Activated T-helper 1 cell treated with anti-CD3 and anti-CD28 coated beads, Interleukin-2, amount 50 U/mL, for 16 hours (primary cell): Measurements from ENCODE around the gene RPL9.
"Not testable (repeated sequence)": the region's sequence is repeated elsewhere in the genome, so short reads cannot be mapped to it uniquely, and the experiment has no call there.

ENCODE experiments used
- DNase-seq, 2 donors: peaks; one replicate each; pipeline ENCODE4 v3.0.0-alpha.2; 2020; ENCODE audit warnings: low read depth in 1 of 2, low spot score in 1 of 2

Gene RPL9

DNA sequence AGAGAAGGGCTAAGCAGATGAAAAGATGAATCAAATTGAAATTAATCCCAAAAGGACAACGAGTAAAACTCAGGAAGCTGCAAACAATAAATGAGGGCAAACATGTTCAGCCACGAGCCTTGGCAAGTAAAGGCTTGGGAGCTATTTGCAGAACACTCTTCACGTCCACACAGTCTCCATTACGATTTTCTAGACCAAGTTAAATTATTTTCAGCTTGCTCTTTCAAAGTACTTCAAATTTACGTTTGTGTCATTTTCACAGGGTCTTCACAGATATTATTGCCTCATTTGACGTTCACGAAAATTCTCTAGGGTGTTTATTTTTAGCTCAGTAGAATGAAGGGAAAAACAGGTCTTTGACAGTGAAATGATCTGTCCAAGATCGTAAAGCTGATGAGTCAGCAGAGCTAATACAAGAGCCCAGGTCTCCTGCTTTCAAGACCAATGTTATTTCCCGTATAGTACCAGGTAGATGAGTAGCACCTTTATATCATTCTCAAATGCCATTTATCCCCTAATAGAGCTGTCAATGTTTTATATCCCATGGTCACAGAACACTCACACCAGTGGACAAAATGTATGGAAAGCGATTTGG lies 31.1 kb downstream of the RPL9 start:
- DNase-seq = no peak

DNA sequence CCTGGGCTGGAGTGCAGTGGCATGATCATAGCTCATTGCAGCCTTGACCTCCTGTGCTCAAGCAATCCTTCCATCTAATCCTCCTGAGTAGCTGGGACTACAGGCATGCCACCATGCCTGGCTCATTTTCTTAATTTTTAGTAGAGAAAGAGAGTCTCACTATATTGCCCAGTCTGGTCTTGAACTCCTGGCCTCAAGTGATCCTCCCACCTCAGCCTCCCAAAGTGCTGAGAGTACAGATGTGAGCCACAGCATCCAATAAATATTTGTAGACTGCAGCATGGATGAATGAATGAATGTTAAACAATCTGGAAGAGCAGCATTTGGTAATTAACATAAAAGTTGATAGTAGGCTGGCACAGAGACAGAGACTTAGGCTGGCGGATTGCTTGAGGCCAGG lies 32.0 kb downstream of the RPL9 start:
- no peak for DNase-seq

DNA sequence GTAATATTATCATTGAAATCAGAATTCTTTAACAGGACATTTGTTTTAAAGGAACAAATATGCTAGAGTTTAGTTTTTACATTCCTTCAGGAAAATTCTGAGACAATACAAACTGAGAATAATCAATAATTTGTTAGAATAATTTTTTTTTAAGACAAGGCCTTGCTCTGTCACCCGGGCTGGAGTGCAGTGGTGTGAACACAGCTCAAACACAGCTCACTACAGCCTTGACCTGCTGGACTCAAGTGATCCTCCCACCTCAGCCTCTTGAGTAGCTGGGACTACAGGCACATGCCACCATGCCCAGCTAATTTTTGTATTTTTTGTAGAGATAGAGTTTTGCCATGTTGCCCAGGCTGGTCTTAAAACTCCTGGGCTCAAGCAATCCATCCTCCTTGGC lies 33.4 kb downstream of the RPL9 start:
- DNase-seq = not testable (repeated sequence)

- DNase-seq = no peak
Observed at GRCh38 chr4:39422247-39422646, 36.5 kb downstream of the RPL9 start.

GRCh38 chr4:39415678-39416283 lies 42.9 kb downstream of the RPL9 start:
- DNase-seq = no peak

DNA sequence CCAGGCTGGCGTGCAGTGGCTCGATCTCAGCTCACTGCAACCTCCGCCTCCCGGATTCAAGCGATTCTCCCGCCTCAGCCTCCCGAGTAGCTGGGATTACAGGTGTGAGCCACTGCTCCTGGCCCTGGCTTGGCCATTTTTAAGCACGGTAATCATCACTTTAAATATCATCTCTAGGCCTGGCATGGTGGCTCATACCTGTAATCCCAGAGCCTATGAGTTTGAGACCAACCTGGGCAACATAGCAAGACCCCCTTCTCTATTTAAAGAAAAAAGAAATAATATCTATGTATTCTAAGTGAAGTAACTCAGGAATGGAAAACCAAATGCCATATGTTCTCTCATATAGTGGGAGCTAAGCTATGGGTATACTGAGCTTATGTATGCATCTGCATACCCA lies 47.2 kb downstream of the RPL9 start:
- DNase-seq = not testable (repeated sequence)

GRCh38 chr4:39410415-39410814 lies 48.3 kb downstream of the RPL9 start:
- DNase-seq = no peak

DNA sequence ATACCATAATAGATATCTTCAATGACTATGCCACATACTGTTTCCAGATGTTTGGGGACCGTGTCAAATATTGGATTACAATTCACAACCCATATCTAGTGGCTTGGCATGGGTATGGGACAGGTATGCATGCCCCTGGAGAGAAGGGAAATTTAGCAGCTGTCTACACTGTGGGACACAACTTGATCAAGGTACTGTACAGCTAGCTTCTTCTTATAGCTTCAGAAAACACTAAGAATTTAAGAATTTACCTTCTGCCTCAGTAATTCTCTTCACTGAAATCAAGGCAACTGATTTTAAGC lies 51.2 kb downstream of the RPL9 start:
- DNase-seq = no peak

- no peak for DNase-seq
Observed at GRCh38 chr4:39406763-39407583, 51.7 kb downstream of the RPL9 start, which contains the start of gene KLB. Gene KLB, plus strand, starts transcription at chr4:39406930. Its CDS starts 20 bp downstream, at chr4:39406950.
